A673 (cell line): Measurements from ENCODE around the gene NCOR2. TPM values are rescaled to one million over a fixed set of nuclear protein-coding genes. Genes with fewer than 3 reads are reported as not detected.
A peak's percentile ranks its signal among the peaks of the same experiment; 100 is the strongest.

Experiments
- BruUV-seq: library from RNA; stranded (reverse); fragments of 400-500 nt; replicated peaks from 2 replicates; lab custom pipeline; 2021; lab: Mats Ljungman, UMichigan
- CTCF ChIA-PET: fragments of 300-600 bp; sonication (Branson Sonifier 250); formaldehyde crosslinking; loops from one replicate; lab custom pipeline; 2022; ENCODE audit warnings: antibody characterized with exemption; lab: Charles Lee
- POLR2A ChIA-PET: fragments of 300-600 bp; sonication (Branson Sonifier 250); formaldehyde crosslinking; loops from one replicate; lab custom pipeline; 2022; ENCODE audit warnings: antibody characterized with exemption; ENCODE audit not compliant: low non-redundant PET; lab: Charles Lee
- DNase-seq: peaks from one replicate; pipeline ENCODE4 v3.0.0-alpha.2; 2015; ENCODE audit warnings: low spot score
- H3K27ac ChIP-seq: fragments of 200-600 bp; sonication (generic); 2 replicates; pipeline ENCODE4 v1.5.1; 2016; ENCODE audit warnings: mixed run types, low read depth, mild to moderate bottlenecking, mixed read lengths, antibody characterized with exemption, low read length; ENCODE audit not compliant: poor library complexity, severe bottlenecking
- H3K27me3 ChIP-seq: fragments of 200-600 bp; sonication (generic); replicated peaks from 2 replicates; pipeline ENCODE4 v1.6.1; 2017; ENCODE audit warnings: mixed run types, low read depth, mild to moderate bottlenecking, mixed read lengths, antibody characterized with exemption, low read length; ENCODE audit not compliant: insufficient read depth, poor library complexity
- H3K36me3 ChIP-seq: fragments of 200-600 bp; sonication (generic); 2 replicates; pipeline ENCODE4 v1.6.1; 2016; ENCODE audit warnings: mixed run types, mild to moderate bottlenecking, mixed read lengths, antibody characterized with exemption, low read length; ENCODE audit not compliant: insufficient read depth, poor library complexity, severe bottlenecking
- H3K4me1 ChIP-seq: fragments of 200-600 bp; sonication (generic); 2 replicates; pipeline ENCODE4 v1.6.1; 2017; ENCODE audit warnings: mixed run types, mild to moderate bottlenecking, mixed read lengths, antibody characterized with exemption, low read length; ENCODE audit not compliant: insufficient read depth, poor library complexity, severe bottlenecking
- H3K4me3 ChIP-seq: fragments of 200-600 bp; sonication (generic); 2 replicates; pipeline ENCODE4 v1.5.1; 2016; ENCODE audit warnings: low read depth, mixed run types, mild to moderate bottlenecking, mixed read lengths, low read length; ENCODE audit not compliant: poor library complexity, severe bottlenecking
- H3K9me3 ChIP-seq: fragments of 200-600 bp; sonication (generic); 2 replicates; pipeline ENCODE4 v1.6.1; 2016; ENCODE audit warnings: mixed run types, low read depth, mild to moderate bottlenecking, mixed read lengths, antibody characterized with exemption, low read length; ENCODE audit not compliant: poor library complexity, severe bottlenecking
- EZH2 ChIP-seq: fragments of 200-600 bp; sonication (generic); IDR thresholded peaks from 2 replicates; pipeline ENCODE4 v1.6.1; 2017; ENCODE audit warnings: borderline replicate concordance, low read depth, mild to moderate bottlenecking, mixed read lengths, antibody characterized with exemption, low read length; ENCODE audit not compliant: poor library complexity, severe bottlenecking
- intact Hi-C: fragments of 100-400 bp; cut with micrococcal nuclease; formaldehyde crosslinking; loops from one replicate; pipeline ENCODE4 v1.10.0; 2022; ENCODE audit not compliant: unreplicated experiment
- total RNA-seq: library from RNA; stranded (reverse); gene quantifications from 2 replicates; pipeline ENCODE4 v1.2.3, GENCODE V29; 2021
- TF ChIP-seq, protein P1 (sequence below): fragments of 300-800, 200-600 bp; sonication (generic); conservative IDR thresholded peaks from 2 replicates; pipeline ENCODE4 v1.5.1; 2017; ENCODE audit warnings: low read depth, mild to moderate bottlenecking, antibody characterized with exemption, low read length, moderate library complexity, mixed read lengths

NCOR2 gene
- total RNA-seq, 1 experiment from 2014 or later, result 227 TPM

DNA sequence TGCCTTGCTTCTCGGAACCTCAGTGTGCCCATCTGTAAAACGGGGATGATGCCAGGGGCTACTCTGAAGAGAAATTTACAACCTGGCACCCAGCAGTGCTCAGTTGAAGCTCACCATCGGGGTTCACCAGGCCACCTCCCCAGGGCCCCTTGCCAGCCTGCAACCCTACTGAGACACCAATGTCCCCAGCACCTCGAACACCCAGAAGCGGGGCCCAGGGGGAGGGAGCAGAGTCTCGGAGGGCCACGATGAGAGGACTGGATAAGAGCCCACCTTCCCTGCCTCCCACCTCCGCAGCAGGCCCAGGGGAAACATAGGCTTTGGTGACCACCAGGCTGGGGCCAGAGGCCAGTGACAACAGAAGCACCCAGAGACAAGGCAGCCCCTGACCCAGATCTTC lies 22.4 kb downstream of the NCOR2 start:
- ChIA-PET CTCF (no interaction called here), POLR2A (no interaction called here)
- no TSS peak for BruUV-seq
- DNase-seq, result no peak
- no peak for TF ChIP-seq EZH2
- TF ChIP-seq, protein P1, sequence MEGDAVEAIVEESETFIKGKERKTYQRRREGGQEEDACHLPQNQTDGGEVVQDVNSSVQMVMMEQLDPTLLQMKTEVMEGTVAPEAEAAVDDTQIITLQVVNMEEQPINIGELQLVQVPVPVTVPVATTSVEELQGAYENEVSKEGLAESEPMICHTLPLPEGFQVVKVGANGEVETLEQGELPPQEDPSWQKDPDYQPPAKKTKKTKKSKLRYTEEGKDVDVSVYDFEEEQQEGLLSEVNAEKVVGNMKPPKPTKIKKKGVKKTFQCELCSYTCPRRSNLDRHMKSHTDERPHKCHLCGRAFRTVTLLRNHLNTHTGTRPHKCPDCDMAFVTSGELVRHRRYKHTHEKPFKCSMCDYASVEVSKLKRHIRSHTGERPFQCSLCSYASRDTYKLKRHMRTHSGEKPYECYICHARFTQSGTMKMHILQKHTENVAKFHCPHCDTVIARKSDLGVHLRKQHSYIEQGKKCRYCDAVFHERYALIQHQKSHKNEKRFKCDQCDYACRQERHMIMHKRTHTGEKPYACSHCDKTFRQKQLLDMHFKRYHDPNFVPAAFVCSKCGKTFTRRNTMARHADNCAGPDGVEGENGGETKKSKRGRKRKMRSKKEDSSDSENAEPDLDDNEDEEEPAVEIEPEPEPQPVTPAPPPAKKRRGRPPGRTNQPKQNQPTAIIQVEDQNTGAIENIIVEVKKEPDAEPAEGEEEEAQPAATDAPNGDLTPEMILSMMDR, result no peak
- H3K27ac ChIP-seq, result peak overlapping the region; percentile 81
- H3K4me3 ChIP-seq, result no peak overlapping the region
- intact Hi-C loops, result no loop called here
- H3K4me1 ChIP-seq, result peaks cover 59% of the 10 kb centered on the region
- no peaks in the 10 kb centered on the region for H3K36me3 ChIP-seq
- no peaks in the 10 kb centered on the region for H3K9me3 ChIP-seq
- H3K27me3 ChIP-seq, result no peaks in the 10 kb centered on the region

DNA sequence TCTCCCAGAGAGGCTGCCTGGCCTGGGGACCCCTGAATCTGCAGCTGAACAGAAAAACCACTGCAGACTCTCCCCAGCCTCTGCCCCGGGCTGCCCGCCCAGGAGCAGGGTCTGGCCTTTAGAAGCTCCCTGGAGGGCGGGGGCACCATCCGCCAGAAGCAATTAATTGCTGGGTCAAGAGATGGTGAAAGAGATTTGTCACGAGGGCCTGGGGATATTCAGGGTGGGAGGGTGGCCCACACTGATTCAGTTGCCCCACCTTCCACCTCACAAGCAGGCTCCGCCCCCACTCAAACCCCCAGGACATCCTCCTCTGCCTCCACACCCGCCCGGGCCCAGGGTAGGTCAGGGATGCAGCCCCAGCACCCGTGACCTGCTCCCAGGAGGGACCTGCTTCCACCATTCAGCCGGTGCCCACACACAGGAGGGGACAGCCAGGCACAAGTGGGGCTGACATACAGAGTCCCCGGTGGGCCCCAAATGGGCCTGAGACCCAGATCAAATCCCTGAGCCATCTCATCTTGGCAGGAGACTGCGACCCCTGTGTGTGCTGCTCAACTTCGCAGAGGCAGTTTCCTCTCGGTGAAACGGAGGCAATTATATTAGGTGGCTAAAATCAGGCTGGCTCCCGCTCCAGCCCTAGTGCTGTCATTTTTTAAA lies 23.0 kb downstream of the NCOR2 start:
- ChIA-PET CTCF (no interaction called here), POLR2A (no interaction called here)
- TF ChIP-seq, protein P1, result no peak
- no peak for TF ChIP-seq EZH2
- BruUV-seq, result no TSS peak
- Histone ChIP-seq H3K36me3 (no peaks in the 10 kb centered on the region), H3K9me3 (no peaks in the 10 kb centered on the region), H3K4me1 (peaks cover 59% of the 10 kb centered on the region), H3K27me3 (no peaks in the 10 kb centered on the region), H3K4me3 (peak overlapping the region; percentile 39), H3K27ac (peak overlapping the region; percentile 81)
- intact Hi-C loops, result no loop called here
- DNase-seq, result no peak

DNA sequence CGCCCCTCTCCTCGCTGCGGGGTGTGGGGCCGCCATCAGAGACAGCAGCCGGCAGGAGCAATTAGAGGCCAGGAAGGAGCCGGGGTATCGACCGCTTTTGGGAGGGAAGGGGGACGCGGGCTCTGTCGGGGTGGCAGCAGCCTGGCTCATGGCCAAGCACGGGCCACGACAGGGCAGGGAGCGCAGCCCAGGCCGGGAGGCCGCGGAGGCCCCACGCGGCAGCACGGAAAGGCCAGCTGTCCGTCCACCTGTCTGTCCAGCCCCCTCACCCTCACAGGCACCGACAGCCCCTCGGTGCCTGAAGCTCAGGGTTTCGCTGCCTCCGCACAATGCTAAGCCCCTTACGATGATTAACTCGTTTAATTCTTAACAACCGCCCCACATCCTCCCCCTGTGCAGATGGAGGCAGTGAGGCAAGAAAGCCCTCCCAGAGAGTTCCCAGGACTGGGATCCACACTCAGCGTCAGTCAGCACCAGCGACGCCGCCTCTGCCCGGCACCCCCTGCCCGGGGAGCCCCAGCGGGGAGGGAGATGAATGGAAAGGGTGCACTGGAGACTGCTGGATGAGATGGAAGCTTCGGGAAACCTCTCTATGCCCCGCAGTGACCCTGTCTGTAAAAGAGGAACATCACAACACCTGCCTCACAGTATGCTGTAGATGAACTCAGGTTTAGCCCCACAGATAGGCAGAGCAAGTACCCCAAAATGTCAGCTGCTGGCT lies 23.7 kb downstream of the NCOR2 start:
- H3K4me1 ChIP-seq, result peaks cover 58% of the 10 kb centered on the region
- no peaks in the 10 kb centered on the region for H3K36me3 ChIP-seq
- POLR2A ChIA-PET, result no interaction called here
- intact Hi-C loops, result no loop called here
- H3K27me3 ChIP-seq, result no peaks in the 10 kb centered on the region
- BruUV-seq, result no TSS peak
- H3K27ac ChIP-seq, result peak overlapping the region; percentile 81
- H3K9me3 ChIP-seq, result no peaks in the 10 kb centered on the region
- no peak for TF ChIP-seq EZH2
- TF ChIP-seq, protein P1, result no peak
- DNase-seq, result peak; percentile 77
- CTCF ChIA-PET, result no interaction called here
- H3K4me3 ChIP-seq, result peak overlapping the region; percentile 39
